PC-9 (cell line): ENCODE data around the gene COMMD2. TPM values are rescaled to one million over a fixed set of nuclear protein-coding genes. Genes with fewer than 3 reads are reported as not detected.

Experiments
- BruUV-seq: library from RNA; stranded (reverse); fragments of 400-500 nt; replicated peaks from 2 replicates; lab custom pipeline; 2021; lab: Mats Ljungman, UMichigan
- CTCF ChIA-PET: fragments of 300-600 bp; sonication (Branson Sonifier 250); formaldehyde crosslinking; loops from one replicate; lab custom pipeline; 2022; ENCODE audit warnings: antibody characterized with exemption; lab: Charles Lee
- POLR2A ChIA-PET: fragments of 300-600 bp; sonication (Branson Sonifier 250); formaldehyde crosslinking; loops from one replicate; lab custom pipeline; 2022; ENCODE audit warnings: antibody characterized with exemption; ENCODE audit not compliant: unreplicated experiment; lab: Charles Lee
- DNase-seq, 2 experiments: peaks; one replicate each; pipeline versions ENCODE4 v3.0.0 to v3.0.0-alpha.2; 2015 to 2022; ENCODE audit warnings: mixed read lengths in 1 of 2
- H2AFZ ChIP-seq: fragments of 200-600 bp; sonication (generic); 2 replicates; pipeline ENCODE4 v1.8.1; 2017; ENCODE audit warnings: antibody characterized with exemption
- H3F3A ChIP-seq: fragments of 200-600 bp; sonication (generic); 2 replicates; pipeline ENCODE4 v1.8.1; 2017; ENCODE audit warnings: antibody characterized with exemption, mild to moderate bottlenecking, low read depth; ENCODE audit not compliant: insufficient read depth
- H3K27ac ChIP-seq: fragments of 200-600 bp; sonication (generic); 2 replicates; pipeline ENCODE4 v1.6.1; 2016; ENCODE audit warnings: mixed run types
- H3K27me3 ChIP-seq: fragments of 200-600 bp; sonication (generic); 2 replicates; pipeline ENCODE4 v1.6.1; 2016; ENCODE audit warnings: low read depth, mixed run types; ENCODE audit not compliant: insufficient read depth
- H3K36me3 ChIP-seq: fragments of 200-600 bp; sonication (generic); 2 replicates; pipeline ENCODE4 v1.6.1; 2016; ENCODE audit warnings: low read depth, mixed run types
- H3K4me1 ChIP-seq: fragments of 200-600 bp; sonication (generic); replicated peaks from 2 replicates; pipeline ENCODE4 v1.6.1; 2016; ENCODE audit warnings: mixed run types; ENCODE audit not compliant: insufficient read depth
- H3K4me2 ChIP-seq: fragments of 200-600 bp; sonication (generic); 2 replicates; pipeline ENCODE4 v1.6.1; 2017; ENCODE audit warnings: mixed run types
- H3K4me3 ChIP-seq: fragments of 200-600 bp; sonication (generic); 2 replicates; pipeline ENCODE4 v1.6.1; 2016; ENCODE audit warnings: mixed run types
- H3K79me2 ChIP-seq: fragments of 200-600 bp; sonication (generic); 2 replicates; pipeline ENCODE4 v1.6.1; 2017; ENCODE audit warnings: low read depth, mixed run types
- H3K9me2 ChIP-seq: fragments of 200-600 bp; sonication (generic); 2 replicates; pipeline ENCODE4 v1.8.1; 2017; ENCODE audit warnings: mild to moderate bottlenecking; ENCODE audit not compliant: insufficient read depth
- H3K9me3 ChIP-seq: fragments of 200-600 bp; sonication (generic); 2 replicates; pipeline ENCODE4 v1.8.1; 2016; ENCODE audit warnings: low read depth; ENCODE audit not compliant: insufficient read depth
- H4K20me1 ChIP-seq: fragments of 200-600 bp; sonication (generic); 2 replicates; pipeline ENCODE4 v1.8.1; 2017; ENCODE audit not compliant: insufficient read depth
- CTCF ChIP-seq: fragments of 200-600 bp; sonication (generic); conservative IDR thresholded peaks from 2 replicates; pipeline ENCODE4 v1.6.1; 2017; ENCODE audit warnings: mixed run types, antibody characterized with exemption, mild to moderate bottlenecking, moderate library complexity
- EZH2 ChIP-seq: fragments of 200-600 bp; sonication (generic); IDR thresholded peaks from 2 replicates; pipeline ENCODE4 v1.8.0; 2017; ENCODE audit warnings: antibody characterized with exemption, low read depth
- intact Hi-C: fragments of 100-400 bp; cut with micrococcal nuclease; formaldehyde crosslinking; loops from one replicate; pipeline ENCODE4 v1.10.0; 2022; ENCODE audit not compliant: unreplicated experiment
- total RNA-seq: library from RNA; stranded (reverse); gene quantifications from 2 replicates; pipeline ENCODE4 v1.2.3, GENCODE V29; 2021

Gene COMMD2
- total RNA-seq, 1 experiment from 2014 or later = 58.2 TPM

- CTCF ChIA-PET = interaction anchor here (0.5 to 1.7 kb wide), 9 partner anchors 39 to 221 kb away, joined by 4 to 11 read pairs (median 5); partner anchors contain the start of gene WWTR1
- H3K27me3 ChIP-seq = no peaks in the 10 kb centered on the region
- H3K4me2 ChIP-seq = 0 out of 2 replicates have a peak overlapping the region, but pooled peaks have one; percentile 5
- no peaks in the 10 kb centered on the region; the same call in 1 of the 2 replicates for H3K9me3 ChIP-seq
- H3K4me1 ChIP-seq = 0 out of 2 replicates have a peak, but pooled peaks cover 4% of the 10 kb centered on the region
- DNase-seq = peak; percentile 58 to 61
- H2AFZ ChIP-seq = 0 out of 2 replicates have a peak overlapping the region, but pooled peaks have one; percentile 6
- H3K36me3 ChIP-seq = no peaks in the 10 kb centered on the region
- H3K9me2 ChIP-seq = no peaks in the 10 kb centered on the region
- H4K20me1 ChIP-seq = no peaks in the 10 kb centered on the region
- H3F3A ChIP-seq = no peaks in the 10 kb centered on the region
- H3K4me3 ChIP-seq = no peak overlapping the region
- POLR2A ChIA-PET = interaction anchor here (0.5 to 0.6 kb wide), 3 partner anchors 35 to 972 kb away, joined by 3 to 5 read pairs (median 4); no protein-coding TSS in a partner anchor
- TF ChIP-seq EZH2 = no peak
- peak; percentile 81 for TF ChIP-seq CTCF
- BruUV-seq = no TSS peak
- H3K79me2 ChIP-seq = no peaks in the 10 kb centered on the region
- intact Hi-C loops = loop anchor here (1.0 to 2.0 kb wide), 5 partner anchors 35 to 205 kb away; partner anchors contain the start of genes COMMD2 and WWTR1
- no peak overlapping the region for H3K27ac ChIP-seq
Observed at GRCh38 chr3:149717391-149718056, 34.8 kb downstream of the COMMD2 start.

- Histone ChIP-seq H3K9me3 (no peaks in the 10 kb centered on the region; the same call in 1 of the 2 replicates), H3K79me2 (no peaks in the 10 kb centered on the region), H3K4me3 (no peak overlapping the region), H3F3A (no peaks in the 10 kb centered on the region), H3K27ac (no peak overlapping the region), H3K27me3 (no peaks in the 10 kb centered on the region), H3K36me3 (no peaks in the 10 kb centered on the region), H4K20me1 (no peaks in the 10 kb centered on the region), H2AFZ (0 out of 2 replicates have a peak overlapping the region, but pooled peaks have one; percentile 6), H3K4me1 (0 out of 2 replicates have a peak, but pooled peaks cover 4% of the 10 kb centered on the region), H3K4me2 (0 out of 2 replicates have a peak overlapping the region, but pooled peaks have one; percentile 5), H3K9me2 (no peaks in the 10 kb centered on the region)
- POLR2A ChIA-PET = interaction anchor here (0.5 to 0.6 kb wide), 3 partner anchors 34 to 69 kb away, joined by 3 to 5 read pairs (median 5); no protein-coding TSS in a partner anchor
- BruUV-seq = no TSS peak
- TF ChIP-seq CTCF (no peak), EZH2 (no peak)
- no peak for DNase-seq
- intact Hi-C loops = loop anchor here (1.0 to 2.0 kb wide), 5 partner anchors 35 to 205 kb away; partner anchors contain the start of genes COMMD2 and WWTR1
- CTCF ChIA-PET = interaction anchor here (0.6 to 1.7 kb wide), 9 partner anchors 40 to 220 kb away, joined by 3 to 5 read pairs (median 4); partner anchors contain the start of gene WWTR1
Observed at GRCh38 chr3:149716984-149717383, 35.3 kb downstream of the COMMD2 start.

- H3F3A ChIP-seq = no peaks in the 10 kb centered on the region
- DNase-seq = no peak
- H3K4me1 ChIP-seq = 0 out of 2 replicates have a peak, but pooled peaks cover 4% of the 10 kb centered on the region
- TF ChIP-seq CTCF = no peak
- no peak for TF ChIP-seq EZH2
- no peaks in the 10 kb centered on the region for H4K20me1 ChIP-seq
- H3K27ac ChIP-seq = no peak overlapping the region
- H3K36me3 ChIP-seq = no peaks in the 10 kb centered on the region
- ChIA-PET CTCF (no interaction called here), POLR2A (no interaction called here)
- no peak overlapping the region for H3K4me2 ChIP-seq
- no TSS peak for BruUV-seq
- H3K9me2 ChIP-seq = no peaks in the 10 kb centered on the region
- H2AFZ ChIP-seq = no peak overlapping the region
- no peak overlapping the region for H3K4me3 ChIP-seq
- intact Hi-C loops = no loop called here
- H3K27me3 ChIP-seq = no peaks in the 10 kb centered on the region
- no peaks in the 10 kb centered on the region; the same call in 1 of the 2 replicates for H3K9me3 ChIP-seq
- H3K79me2 ChIP-seq = no peaks in the 10 kb centered on the region
Observed at GRCh38 chr3:149715247-149715646, 37.0 kb downstream of the COMMD2 start.
